ENCODE results near the gene MRPL37.

MRPL37 gene

GRCh38 chr1:54265659-54266058, 65.7 kb downstream of the MRPL37 start:
- no peak for DNase-seq (ENCODE audit: low read depth)

- DNase-seq (ENCODE audit: low read depth) = no peak
These were observed 66.2 kb downstream of the MRPL37 start for GRCh38 chr1:54266195-54266594.

GRCh38 chr1:54266908-54267307, 66.9 kb downstream of the MRPL37 start:
- DNase-seq (ENCODE audit: low read depth) = no peak
